ENCODE data around the gene CENPX.
"Not testable (repeated sequence)": the region's sequence is repeated elsewhere in the genome, so short reads cannot be mapped to it uniquely, and the experiment has no call there.

CENPX gene

GRCh38 chr17:82038796-82039409 is 16.2 kb upstream of the CENPX start:
- not testable (repeated sequence) for DNase-seq

GRCh38 chr17:82037889-82038195 is 15.2 kb upstream of the CENPX start:
- no peak for DNase-seq

DNA sequence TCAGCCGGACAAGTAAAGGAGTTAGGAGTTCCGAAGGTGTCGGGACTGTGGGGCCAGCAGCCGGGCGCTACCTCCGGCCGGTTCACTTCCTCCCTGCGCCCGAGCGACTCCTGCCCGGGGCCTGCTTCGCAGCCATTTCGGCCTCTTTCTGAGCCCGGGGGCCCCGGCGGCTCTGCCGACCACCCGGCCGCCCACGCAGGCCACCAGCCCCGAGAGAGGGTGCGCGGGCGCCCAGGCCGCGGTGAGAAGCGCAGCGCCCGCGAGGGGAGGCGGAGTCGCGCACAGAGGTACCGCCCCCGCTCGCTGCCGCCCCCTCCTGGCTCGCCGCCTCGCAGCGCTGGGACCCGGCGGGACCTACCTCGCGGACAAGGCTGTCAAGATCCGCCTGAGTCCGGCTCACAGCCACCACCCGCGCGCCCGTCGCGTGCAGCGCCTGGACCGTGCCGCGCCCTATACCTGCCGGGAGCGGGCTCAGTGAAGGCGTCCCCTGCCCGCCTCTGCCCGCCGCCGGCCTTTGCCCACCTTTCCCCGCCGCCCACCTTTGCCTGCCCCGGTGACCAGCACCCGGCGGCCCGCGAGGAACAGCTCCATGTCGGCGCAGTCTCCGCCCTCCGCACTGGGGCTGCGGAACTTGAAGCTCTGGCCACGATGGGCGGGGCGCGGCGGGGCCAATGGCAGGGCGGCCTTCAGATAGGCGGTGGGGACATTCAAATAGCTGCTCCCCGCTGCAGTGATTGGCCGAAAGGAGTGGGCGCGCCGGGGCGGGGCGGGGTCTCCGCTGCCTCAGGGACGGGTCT is 14.6 kb upstream of the CENPX start, which contains the start of gene DCXR:
DCXR (minus strand) TSS at position 606 of the 797 bp plus-strand sequence; CDS start at position 591, 15 bp downstream.
- DNase-seq = peak; percentile 96

DNA sequence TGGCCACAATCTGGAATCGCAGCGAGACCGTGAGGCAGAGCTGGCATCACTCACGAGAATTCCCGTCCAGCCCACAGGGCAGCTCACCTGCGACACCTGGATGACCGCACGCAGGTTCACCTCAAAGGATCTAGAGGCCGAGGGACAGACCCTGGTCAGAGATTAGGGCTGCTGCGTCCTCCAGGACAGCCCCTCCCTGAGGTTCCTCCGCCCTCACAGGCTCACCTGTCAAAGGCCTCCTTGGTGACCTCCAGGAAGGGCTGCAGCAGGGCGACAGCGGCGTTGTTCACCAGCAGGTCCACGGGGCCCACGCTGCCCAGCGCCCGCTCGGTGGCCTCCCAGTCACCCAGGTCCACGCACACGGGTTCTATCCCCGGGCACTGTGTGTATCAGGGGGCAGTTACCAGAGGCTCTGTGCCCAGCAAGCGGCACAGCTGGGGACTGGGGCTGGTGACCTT is 14.0 kb upstream of the CENPX start:
- DNase-seq = no peak

DNA sequence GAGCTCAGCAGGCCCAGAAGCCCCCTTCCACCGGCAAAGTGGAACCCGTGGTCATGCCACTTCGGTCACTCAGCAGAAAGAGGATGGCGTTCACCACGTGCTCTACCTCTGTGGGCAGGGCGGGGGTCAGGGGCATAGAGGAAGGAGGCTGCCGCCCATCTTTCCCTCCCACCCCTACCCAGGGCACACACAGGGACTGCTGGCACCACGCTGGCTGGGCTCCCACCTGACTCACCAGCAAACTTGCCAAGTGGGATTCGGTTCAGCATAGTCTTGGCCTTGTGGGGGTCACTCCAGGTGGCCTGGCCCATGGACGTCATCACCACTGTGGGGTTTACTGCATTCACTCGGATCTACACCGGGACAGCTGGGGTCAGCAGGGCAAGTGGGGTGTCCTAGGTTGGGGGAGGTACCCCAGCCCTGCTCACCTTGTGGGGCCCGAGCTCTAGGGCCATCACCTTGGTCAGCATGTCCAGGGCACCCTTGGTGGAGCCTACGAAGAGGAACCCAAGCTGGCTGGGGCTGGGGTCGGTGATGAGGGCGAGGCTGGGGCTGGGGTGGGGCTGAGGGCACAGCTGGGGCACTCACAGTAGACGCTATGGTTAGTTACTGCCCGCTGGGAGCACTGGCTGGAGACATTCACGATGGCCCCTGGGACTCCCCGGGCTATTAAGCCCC is 13.4 kb upstream of the CENPX start:
- DNase-seq = no peak

DNA sequence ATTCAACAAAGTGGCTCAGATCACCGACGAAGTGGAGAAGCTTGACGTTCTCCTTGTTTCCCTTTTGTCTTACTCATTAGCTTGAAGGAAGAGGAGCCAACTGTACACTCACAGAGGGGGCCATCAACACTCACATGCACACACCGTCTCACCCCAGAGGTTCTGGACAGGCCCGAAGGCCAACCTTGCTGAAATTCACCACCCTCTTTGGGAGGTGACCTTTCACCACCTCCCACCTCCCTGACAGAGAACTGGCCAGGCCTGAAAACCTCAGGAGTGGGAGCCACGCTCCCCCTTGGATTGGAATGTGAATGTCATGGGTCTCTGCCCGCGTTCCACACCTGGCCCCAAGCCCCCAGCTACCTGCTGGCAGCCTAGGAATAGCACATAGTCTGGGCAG is 12.8 kb upstream of the CENPX start:
- DNase-seq = no peak

DNA sequence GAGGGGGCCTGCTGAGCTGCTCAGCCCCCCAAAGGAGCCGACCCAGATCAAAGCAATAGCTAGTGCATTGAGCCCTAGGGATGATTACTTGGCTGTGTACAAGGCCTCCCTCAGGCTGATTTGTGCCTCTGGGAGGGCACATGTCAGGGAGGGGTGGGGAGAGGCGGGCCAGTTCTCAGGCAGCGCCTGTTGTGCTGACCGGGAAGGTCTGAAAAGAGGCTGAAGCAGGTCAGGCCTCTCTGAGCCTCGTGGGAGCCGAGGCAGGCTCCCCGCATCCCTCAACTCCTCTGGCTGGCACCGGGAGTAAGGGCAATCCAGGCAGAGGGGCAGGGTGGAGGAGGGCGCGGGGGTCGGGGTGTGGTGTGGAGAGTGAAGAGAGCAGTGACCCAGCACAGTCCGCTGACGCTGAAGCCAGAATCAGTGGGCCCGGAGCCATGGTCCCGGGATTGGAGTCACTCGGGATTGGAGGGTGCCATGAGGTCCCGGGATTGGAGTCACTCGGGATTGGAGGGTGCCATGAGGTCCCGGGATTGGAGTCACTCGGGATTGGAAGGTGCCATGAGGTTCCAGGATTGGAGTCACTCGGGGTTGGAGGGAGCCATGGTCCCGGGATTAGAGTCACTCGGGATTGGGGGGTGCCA is 11.8 kb upstream of the CENPX start:
- no peak for DNase-seq

DNA sequence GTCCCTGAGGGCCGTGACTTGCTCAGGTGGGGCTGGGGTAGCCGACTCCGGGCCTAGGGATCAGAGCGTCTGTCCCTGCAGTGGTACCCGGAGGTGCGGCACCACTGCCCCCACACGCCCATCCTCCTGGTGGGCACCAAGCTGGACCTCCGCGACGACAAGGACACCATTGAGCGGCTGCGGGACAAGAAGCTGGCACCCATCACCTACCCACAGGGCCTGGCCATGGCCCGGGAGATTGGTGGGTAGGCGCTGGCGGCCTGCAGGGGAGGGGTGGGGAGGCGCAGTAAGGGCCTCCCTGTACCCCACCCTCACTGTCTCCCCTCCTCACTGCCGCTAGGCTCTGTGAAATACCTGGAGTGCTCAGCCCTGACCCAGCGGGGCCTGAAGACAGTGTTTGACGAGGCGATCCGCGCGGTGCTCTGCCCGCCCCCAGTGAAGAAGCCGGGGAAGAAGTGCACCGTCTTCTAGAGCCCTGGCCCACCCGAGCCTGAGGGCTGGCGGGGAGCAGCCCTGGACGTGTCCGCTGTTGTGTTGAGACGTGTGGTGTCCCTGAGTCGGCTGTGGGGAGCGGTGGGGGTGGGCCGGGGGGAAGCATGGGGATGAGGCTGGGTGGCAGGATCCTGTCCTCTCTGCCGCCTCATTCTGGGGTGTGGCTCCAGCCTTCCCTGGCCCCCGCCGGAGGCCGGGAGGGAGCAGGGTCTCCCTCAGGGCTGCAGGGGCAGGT is 10.8 kb upstream of the CENPX start:
- DNase-seq = no peak

DNA sequence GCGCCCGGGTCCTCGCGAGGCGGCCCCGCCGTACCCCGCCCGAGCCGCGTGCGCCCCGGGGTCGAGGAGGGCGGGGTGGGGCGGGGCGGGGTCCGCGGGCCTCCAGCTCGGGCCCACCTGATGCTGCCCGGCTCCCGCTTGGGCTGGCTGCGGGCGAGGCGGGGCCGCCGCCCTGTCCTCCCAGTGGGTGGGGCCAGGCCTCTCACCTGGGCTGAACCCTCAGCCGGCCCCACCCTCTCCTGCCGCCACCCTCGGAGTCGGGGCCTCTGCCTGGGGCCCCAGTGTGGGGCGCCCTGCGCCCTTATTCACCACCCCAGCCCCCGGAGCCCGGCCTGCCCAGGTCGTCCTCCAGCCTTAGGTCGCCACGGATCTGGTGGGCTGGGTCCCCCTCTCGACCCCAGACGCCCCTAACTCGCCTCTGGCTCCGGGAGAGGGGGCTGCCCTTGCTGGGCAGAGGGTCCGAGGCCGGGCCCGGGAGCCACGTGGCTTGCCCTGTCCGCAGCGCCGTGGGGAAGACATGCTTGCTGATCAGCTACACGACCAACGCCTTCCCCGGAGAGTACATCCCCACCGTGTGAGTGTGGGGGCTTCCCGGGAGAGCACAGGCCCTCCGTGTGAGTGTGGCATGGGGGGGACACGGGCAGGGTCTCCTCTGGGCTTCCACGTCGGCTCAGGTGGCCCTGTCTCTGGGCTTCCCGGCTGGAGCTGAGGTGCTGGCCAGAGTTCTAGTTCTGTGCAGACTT is 9.4 kb upstream of the CENPX start:
- no peak for DNase-seq

GRCh38 chr17:82031303-82031884 is 8.7 kb upstream of the CENPX start, which contains the start of gene RAC3:
Gene RAC3, plus strand, starts transcription at chr17:82031678. Its CDS starts 84 bp downstream, at chr17:82031762.
- peak; percentile 16 for DNase-seq

DNA sequence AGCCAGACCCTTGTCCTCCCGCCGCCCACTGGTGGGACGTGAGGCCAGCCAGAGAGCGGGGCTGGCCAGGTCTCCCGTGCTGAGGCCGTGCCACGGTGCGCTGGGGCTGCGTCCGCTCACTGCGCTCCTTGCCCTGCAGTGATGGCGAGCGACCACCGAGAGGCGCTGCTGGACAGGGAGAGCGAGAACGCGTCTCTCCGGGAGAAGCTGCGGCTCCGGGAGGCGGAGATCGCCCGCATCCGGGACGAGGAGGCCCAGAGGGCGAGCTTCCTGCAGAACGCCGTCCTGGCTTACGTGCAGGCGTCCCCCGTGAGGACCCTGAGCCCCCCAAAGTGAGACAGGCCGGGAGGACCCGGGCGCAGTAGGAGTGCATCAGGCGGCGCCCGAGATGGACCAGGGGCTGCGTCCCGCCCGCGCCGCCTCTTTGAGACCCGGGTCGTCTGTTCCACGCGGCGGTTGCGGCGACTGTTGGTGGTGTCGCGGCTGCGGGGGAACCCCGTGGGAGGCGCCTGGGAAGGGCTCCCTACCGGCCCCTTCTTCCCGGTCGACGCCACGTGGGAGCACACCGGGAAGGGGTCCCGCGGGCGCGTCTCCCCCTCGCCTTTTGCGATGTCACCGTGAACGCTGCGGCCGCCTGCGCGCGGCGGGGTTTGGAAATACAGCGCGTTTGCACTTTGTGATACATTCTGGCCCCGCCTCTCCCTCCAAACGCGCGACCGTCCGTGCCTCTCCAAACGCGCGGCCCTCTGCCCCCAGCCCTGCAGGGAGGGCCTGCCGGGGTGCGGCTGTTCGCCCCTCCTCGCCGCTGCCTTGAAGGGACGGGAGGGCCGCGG is 8.0 kb upstream of the CENPX start:
- peak; percentile 76 for DNase-seq

DNA sequence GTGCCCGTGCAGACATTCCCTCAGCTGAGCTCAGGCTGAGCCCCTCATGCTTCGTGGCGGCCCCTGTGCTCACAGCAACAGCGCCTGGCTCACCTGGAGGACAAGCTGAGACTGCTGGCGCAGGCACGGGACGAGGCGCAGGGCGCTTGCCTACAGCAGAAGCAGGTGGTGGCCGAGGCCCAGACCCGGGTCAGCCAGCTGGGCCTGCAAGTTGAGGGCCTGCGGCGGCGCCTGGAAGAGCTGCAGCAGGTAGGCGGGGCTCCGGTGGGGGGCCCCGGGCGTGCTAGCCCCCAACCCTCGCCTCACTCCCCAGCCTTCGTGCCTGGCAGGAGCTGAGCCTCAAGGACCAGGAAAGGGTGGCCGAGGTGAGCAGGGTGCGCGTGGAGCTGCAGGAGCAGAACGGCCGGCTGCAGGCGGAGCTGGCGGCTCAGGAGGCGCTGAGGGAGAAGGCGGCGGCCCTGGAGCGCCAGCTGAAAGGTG is 7.4 kb upstream of the CENPX start:
- DNase-seq = no peak

GRCh38 chr17:82029391-82029790 is 6.7 kb upstream of the CENPX start:
- DNase-seq = no peak

- no peak for DNase-seq
Measured at GRCh38 chr17:82028966-82029365, 6.3 kb upstream of the CENPX start.

GRCh38 chr17:82028246-82028645 is 5.6 kb upstream of the CENPX start:
- no peak for DNase-seq

DNA sequence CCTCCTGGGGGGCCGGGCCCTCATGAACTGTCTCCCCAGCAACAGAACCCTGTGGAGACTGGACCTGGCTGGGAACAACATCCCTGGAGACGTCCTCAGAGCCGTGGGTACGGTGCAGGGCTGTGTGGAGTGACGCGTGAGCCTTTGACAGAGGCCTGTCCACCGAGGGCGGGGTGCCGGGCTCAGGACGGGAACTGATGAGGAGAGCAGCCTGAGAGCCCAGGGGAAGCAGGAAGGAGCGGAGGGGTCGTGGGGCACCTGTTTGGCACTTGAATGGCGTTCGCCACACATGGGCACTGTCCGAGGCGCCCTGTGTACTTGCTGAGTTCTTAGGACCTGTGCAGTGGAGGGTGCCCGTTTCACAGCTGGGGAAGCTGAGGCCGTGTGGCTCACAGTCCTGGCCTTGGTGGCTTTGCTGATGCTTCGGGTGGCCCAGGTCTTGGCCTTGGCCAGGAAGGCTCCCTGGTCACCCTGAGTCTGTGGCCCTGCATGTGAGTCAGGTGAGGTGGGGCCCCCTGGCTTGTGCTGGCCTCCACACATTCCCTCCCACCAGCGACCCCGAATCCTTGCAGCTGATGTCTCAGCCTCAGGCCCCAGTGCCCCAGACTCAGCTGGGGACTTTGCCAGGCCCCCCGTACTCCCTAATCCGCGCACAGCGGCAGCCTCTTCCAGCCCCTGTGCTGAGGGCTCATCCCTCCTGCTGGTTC is 2.9 kb upstream of the CENPX start:
- no peak for DNase-seq

GRCh38 chr17:82024859-82025258 is 2.2 kb upstream of the CENPX start:
- DNase-seq = no peak

GRCh38 chr17:82023447-82024241 is 966 bp upstream of the CENPX start:
- DNase-seq = no peak
